K562 (cell line): Measurements from ENCODE around the gene NT5C. TPM values are rescaled to one million over a fixed set of nuclear protein-coding genes. Genes with fewer than 3 reads are reported as not detected.

ENCODE experiments used
- ARHGAP35 ChIP-seq: fragments of 450-650 bp; IDR thresholded peaks from 2 replicates; pipeline ENCODE4 v1.6.1; 2018; ENCODE audit not compliant: partially characterized antibody
- CXXC5 ChIP-seq: fragments of 250-450 bp; sonication (Bioruptor Pico); IDR thresholded peaks from 2 replicates; pipeline ENCODE4 v1.8.0; 2022; ENCODE audit warnings: inconsistent platforms, mild to moderate bottlenecking, moderate library complexity
- E4F1 ChIP-seq: fragments of 250-450 bp; sonication (Bioruptor Pico); IDR thresholded peaks from 2 replicates; pipeline ENCODE4 v1.5.0; 2021; ENCODE audit warnings: mild to moderate bottlenecking, borderline replicate concordance
- EGR1 ChIP-seq: fragments of 450-650 bp; conservative IDR thresholded peaks from 2 replicates; pipeline ENCODE4 v1.6.1; 2017; ENCODE audit warnings: mild to moderate bottlenecking
- ETV5 ChIP-seq: sonication (generic); formaldehyde crosslinking; IDR thresholded peaks from 2 replicates; pipeline ENCODE4 v1.4.0; 2020; ENCODE audit warnings: low read depth, mild to moderate bottlenecking, missing genetic modification reagents
- GMEB1 ChIP-seq: fragments of 250-450 bp; sonication (Bioruptor Pico); IDR thresholded peaks from 2 replicates; pipeline ENCODE4 v1.4.0; 2020; ENCODE audit warnings: mild to moderate bottlenecking
- GTF2A2 ChIP-seq: IDR thresholded peaks from 2 replicates; pipeline ENCODE4 v1.6.1; 2016; ENCODE audit warnings: mild to moderate bottlenecking, missing genetic modification characterization, missing compliant biosample characterization
- HDAC2 ChIP-seq: fragments of 450-650 bp; IDR thresholded peaks from 2 replicates; pipeline ENCODE4 v1.6.1; 2016; ENCODE audit warnings: mild to moderate bottlenecking
- JUNB ChIP-seq: fragments of 450-650 bp; formaldehyde crosslinking; conservative IDR thresholded peaks from 2 replicates; pipeline ENCODE4 v1.4.0; 2020; ENCODE audit warnings: mild to moderate bottlenecking
- NBN ChIP-seq: fragments of 450-650 bp; IDR thresholded peaks from 2 replicates; pipeline ENCODE4 v1.6.1; 2016; ENCODE audit warnings: low read depth, mild to moderate bottlenecking
- NCOA6 ChIP-seq: fragments of 450-650 bp; IDR thresholded peaks from 2 replicates; pipeline ENCODE4 v1.6.1; 2017; ENCODE audit warnings: mild to moderate bottlenecking
- RAD51 ChIP-seq: fragments of 450-650 bp; IDR thresholded peaks from 2 replicates; pipeline ENCODE4 v1.7.1; 2016; ENCODE audit warnings: low read depth, mild to moderate bottlenecking, borderline replicate concordance
- RCOR1 ChIP-seq, 2 experiments: IDR thresholded peaks; 2 replicates each; pipeline ENCODE4 v1.6.1; 2012; ENCODE audit warnings: low read depth in 2 of 2, low read length in 2 of 2, borderline replicate concordance in 1 of 2, improper control_type of control experiment in 1 of 2
- SNAPC5 ChIP-seq: fragments of 250-450 bp; sonication (Bioruptor Pico); IDR thresholded peaks from 2 replicates; pipeline ENCODE4 v1.8.0; 2021; ENCODE audit warnings: moderate library complexity, mild to moderate bottlenecking, inconsistent platforms
- SREBF1 ChIP-seq: fragments of 150-350 bp; IDR thresholded peaks from 2 replicates; pipeline ENCODE4 v1.6.1; 2014; ENCODE audit warnings: antibody characterized with exemption, low read depth, low read length, borderline replicate concordance
- STAT5A ChIP-seq: IDR thresholded peaks from 2 replicates; pipeline ENCODE4 v1.6.1; 2012; ENCODE audit warnings: low read length, inconsistent platforms, borderline replicate concordance
- TAL1 ChIP-seq: fragments of 450-650 bp; IDR thresholded peaks from 2 replicates; pipeline ENCODE4 v1.6.1; 2016; ENCODE audit warnings: mild to moderate bottlenecking
- TEAD2 ChIP-seq: fragments of 450-650 bp; IDR thresholded peaks from 2 replicates; pipeline ENCODE4 v1.6.1; 2016; ENCODE audit warnings: missing genetic modification characterization, control low read depth, missing compliant biosample characterization
- TOE1 ChIP-seq, 2 experiments: fragments of 450-650 bp in 1 of 2; sonication (generic) in 1 of 2; formaldehyde crosslinking in 1 of 2; IDR thresholded peaks; 2 replicates each; pipeline versions ENCODE4 v1.7.1 to v1.8.0; 2016 to 2022; ENCODE audit warnings: borderline replicate concordance in 2 of 2, mild to moderate bottlenecking in 2 of 2, antibody characterized with exemption in 1 of 2, inconsistent platforms in 1 of 2, low read depth in 1 of 2, missing genetic modification reagents in 1 of 2, moderate library complexity in 1 of 2
- ZFP30 ChIP-seq: fragments of 250-450 bp; sonication (Bioruptor Pico); IDR thresholded peaks from 2 replicates; pipeline ENCODE4 v1.8.0; 2022; ENCODE audit warnings: moderate library complexity, mild to moderate bottlenecking, inconsistent platforms, borderline replicate concordance
- ZKSCAN1 ChIP-seq: fragments of 150-350 bp; IDR thresholded peaks from 2 replicates; pipeline ENCODE4 v1.6.1; 2016; ENCODE audit warnings: low read depth, low read length
- ZNF282 ChIP-seq: sonication (generic); formaldehyde crosslinking; IDR thresholded peaks from 2 replicates; pipeline ENCODE4 v1.8.1; 2023; ENCODE audit warnings: missing genetic modification reagents
- ZNF311 ChIP-seq: fragments of 250-450 bp; sonication (Bioruptor Pico); IDR thresholded peaks from 2 replicates; pipeline ENCODE4 v1.4.0; 2020; ENCODE audit warnings: mild to moderate bottlenecking, moderate library complexity
- ZNF551 ChIP-seq: fragments of 250-450 bp; sonication (Bioruptor Pico); IDR thresholded peaks from 2 replicates; pipeline ENCODE4 v1.5.0; 2021; ENCODE audit warnings: mild to moderate bottlenecking, moderate library complexity
- ZNF57 ChIP-seq: fragments of 450-650 bp; formaldehyde crosslinking; IDR thresholded peaks from 2 replicates; pipeline ENCODE4 v1.4.0; 2020; ENCODE audit warnings: mild to moderate bottlenecking, moderate library complexity
- ZSCAN32 ChIP-seq: fragments of 450-650 bp; formaldehyde crosslinking; IDR thresholded peaks from 2 replicates; pipeline ENCODE4 v1.4.0; 2020; ENCODE audit warnings: mild to moderate bottlenecking, moderate library complexity
- polyA plus RNA-seq, 8 experiments: library from polyadenylated mRNA; depleted of rRNA in 4 of 8; stranded (reverse) in 5 of 8; unstranded in 3 of 8; fragments of >200 nt; fragmentation: Nextera tagmentation in 2 of 8; fragmentation: Illumina TruSeq in 1 of 8; extraction: Ambion mirVana in 2 of 8; extraction: Trizol in 1 of 8; gene quantifications; 2 replicates each; pipeline versions ENCODE4 v1.2.1 to v1.2.3, GENCODE V29; 2011 to 2014; ENCODE audit warnings: inconsistent platforms in 1 of 8, missing spikeins in 1 of 8
- total RNA-seq, 7 experiments: library from RNA; depleted of rRNA in 6 of 7; stranded (reverse); fragments of >200 nt in 6 of 7; fragmentation: Illumina TruSeq in 2 of 7; extraction: Trizol in 2 of 7; gene quantifications; 2 replicates each; pipeline versions ENCODE4 v1.2.1 to v1.2.3, GENCODE V29; 2011 to 2021; ENCODE audit warnings: low replicate concordance in 1 of 7

The NT5C gene
- total and polyA plus RNA-seq, 9 of the 15 experiments (the other 6 are each of a cell fraction or from before 2014, with no cell fraction given), result 2.9 to 205 (median 45.0) TPM

- TF ChIP-seq RAD51 (no peak), GTF2A2 (tag) (no peak), ETV5 (CRISPR knock-in tag) (peak; percentile 39; the same call in 1 of the 2 replicates), NCOA6 (no peak), ZFP30 (no peak), GMEB1 (CRISPR knock-in tag) (no peak), E4F1 (CRISPR knock-in tag) (no peak; the same call in 1 of the 2 replicates), SREBF1 (no peak), RCOR1 (IDR thresholded peaks at IDR 0.05; ENCODE audit: borderline replicate concordance in 1 of 2, low read depth in 2 of 2, low read length in 2 of 2) (peak in 1 of 2 experiments; percentile 23; a peak in 1 of 4 replicates), ZSCAN32 (CRISPR knock-in tag) (0 out of 2 replicates have a peak, but pooled peaks have one; percentile 34), ZNF57 (CRISPR knock-in tag) (no peak), ZKSCAN1 (0 out of 2 replicates have a peak, but pooled peaks have one; percentile 20), ZNF282 (CRISPR knock-in tag) (no peak), HDAC2 (no peak), STAT5A (no peak), EGR1 (peak; percentile 90), NBN (no peak), JUNB (no peak), TAL1 (no peak), ARHGAP35 (no peak), TEAD2 (tag) (no peak), ZNF311 (CRISPR knock-in tag) (0 out of 2 replicates have a peak, but pooled peaks have one; percentile 18), TOE1 (IDR thresholded peaks at IDR 0.05; ENCODE audit: borderline replicate concordance) (no peak), TOE1 (CRISPR knock-in tag; IDR thresholded peaks at IDR 0.05; ENCODE audit: borderline replicate concordance, low read depth) (no peak), SNAPC5 (no peak), ZNF551 (CRISPR knock-in tag) (no peak), CXXC5 (CRISPR knock-in tag) (peak; percentile 59)
Observed at GRCh38 chr17:75109407-75110233, 21.9 kb downstream of the NT5C start, which contains the start of gene ARMC7 (continued).
